Activated T-helper 1 cell treated with anti-CD3 and anti-CD28 coated beads, Interleukin-12 subunit alpha, Interleukin-12 subunit beta, Interleukin-2, Interleukin-4 antibody, amounts not matched to agents 30 ng/mL and 10 ng/mL and 1 ng/mL, durations not matched to agents 14 hours and 24 hours and 36 hours (primary cell): ENCODE data around the gene FAF2. TPM values are rescaled to one million over a fixed set of nuclear protein-coding genes. Genes with fewer than 3 reads are reported as not detected.
A peak's percentile ranks its signal among the peaks of the same experiment; 100 is the strongest.

ENCODE experiments used
- DNase-seq: peaks from one replicate; pipeline ENCODE4 v3.0.0; 2021; ENCODE audit warnings: low spot score
- H3K27ac Mint-ChIP-seq: one replicate; pipeline ENCODE4 v1.8.0; 2021; ENCODE audit warnings: mild to moderate bottlenecking, mixed read lengths
- H3K27me3 Mint-ChIP-seq: one replicate; pipeline ENCODE4 v1.8.0; 2022; ENCODE audit warnings: mild to moderate bottlenecking, moderate library complexity, mixed read lengths; ENCODE audit not compliant: insufficient read depth
- H3K36me3 Mint-ChIP-seq: one replicate; pipeline ENCODE4 v1.8.0; 2021; ENCODE audit warnings: low read depth, mixed read lengths
- H3K4me1 Mint-ChIP-seq: one replicate; pipeline ENCODE4 v1.8.0; 2021; ENCODE audit warnings: low read depth, mixed read lengths
- H3K4me3 Mint-ChIP-seq: one replicate; pipeline ENCODE4 v1.8.0; 2021; ENCODE audit warnings: mild to moderate bottlenecking, moderate library complexity, mixed read lengths
- H3K9me3 Mint-ChIP-seq: one replicate; pipeline ENCODE4 v1.8.0; 2021; ENCODE audit warnings: mixed read lengths
- intact Hi-C: fragments of 100-400 bp; cut with micrococcal nuclease; formaldehyde crosslinking; loops from one replicate; pipeline ENCODE4 v1.15.1; 2024
- total RNA-seq: library from RNA; stranded (reverse); gene quantifications from 2 replicates; pipeline ENCODE4 v1.2.3, GENCODE V29; 2022

Gene FAF2
- total RNA-seq, 1 donor from 2014 or later: 46.0 TPM

DNA sequence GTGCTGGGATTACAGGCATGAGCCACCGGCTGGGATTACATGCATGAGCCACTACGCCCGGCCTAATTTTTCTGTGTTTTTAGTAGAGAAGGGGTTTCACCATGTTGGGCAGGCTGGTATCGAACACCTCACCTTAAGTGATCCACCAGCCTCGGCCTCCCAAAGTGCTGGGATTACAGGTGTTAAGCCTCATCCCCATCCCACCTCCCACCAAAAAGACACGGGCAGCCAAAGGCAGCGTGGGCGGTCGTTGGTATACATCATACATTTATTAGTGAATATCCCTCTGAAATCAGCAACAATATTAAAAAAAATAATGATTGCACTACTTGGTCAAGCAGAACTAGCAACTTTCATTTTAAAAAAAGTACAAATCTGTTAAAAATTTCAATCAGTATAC, 78.3 kb downstream of the FAF2 start:
- peaks cover 12% of the 10 kb centered on the region for H3K4me1 Mint-ChIP-seq
- no peak overlapping the region for H3K27ac Mint-ChIP-seq
- no peak overlapping the region for H3K4me3 Mint-ChIP-seq
- intact Hi-C loops: no loop called here
- no peaks in the 10 kb centered on the region for H3K9me3 Mint-ChIP-seq
- H3K27me3 Mint-ChIP-seq: no peaks in the 10 kb centered on the region
- peaks cover 17% of the 10 kb centered on the region for H3K36me3 Mint-ChIP-seq
- DNase-seq: no peak

DNA sequence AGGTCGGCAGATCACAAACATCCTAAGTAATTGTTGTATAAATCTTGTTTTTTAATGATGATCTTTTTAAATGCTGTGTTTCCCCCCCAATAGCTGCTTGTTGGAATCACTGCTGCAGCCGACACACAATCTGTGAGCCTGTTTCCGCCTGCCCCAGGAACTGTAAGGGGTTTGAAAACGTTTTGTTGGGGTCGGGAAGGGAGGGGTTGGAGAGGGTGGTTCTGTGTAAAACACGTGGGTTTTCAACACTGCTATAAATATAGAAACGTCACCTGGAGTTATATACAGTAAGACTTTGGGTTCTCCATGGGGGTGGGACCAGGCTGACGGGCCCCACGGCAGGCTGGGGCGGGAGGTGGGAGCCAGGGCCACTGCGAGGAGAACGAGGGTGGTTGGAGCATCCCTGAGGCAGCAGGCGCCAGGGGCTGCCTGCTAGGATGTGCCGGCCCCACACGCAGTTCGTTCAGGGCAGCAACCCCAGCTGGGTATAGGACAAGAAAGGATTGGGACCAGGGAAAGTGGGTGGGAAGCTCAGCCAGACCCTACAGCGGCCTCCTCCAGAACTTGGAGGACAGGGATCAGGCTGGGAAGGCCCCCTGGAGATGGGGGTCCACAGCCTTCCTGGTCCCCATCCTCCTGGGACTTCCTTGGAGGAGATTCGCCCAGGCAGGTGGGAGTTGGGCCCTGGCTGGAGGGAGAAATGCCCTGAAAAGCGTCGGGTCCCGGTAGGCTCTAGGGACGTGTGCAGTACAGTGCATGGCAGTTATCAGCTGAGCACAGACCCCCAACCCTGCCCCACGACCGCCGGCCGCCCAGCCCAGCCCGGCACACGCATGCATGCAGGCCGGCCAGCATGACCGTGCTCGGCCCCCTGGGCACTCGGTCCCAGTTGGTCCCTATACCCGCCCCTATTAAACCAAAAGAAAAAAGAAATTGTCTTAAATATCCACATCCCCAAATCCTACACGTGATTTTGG, 79.3 kb downstream of the FAF2 start:
- Mint-ChIP-seq H3K36me3 (peaks cover 18% of the 10 kb centered on the region), H3K4me1 (peaks cover 12% of the 10 kb centered on the region), H3K4me3 (no peak overlapping the region), H3K27me3 (no peaks in the 10 kb centered on the region), H3K9me3 (no peaks in the 10 kb centered on the region), H3K27ac (no peak overlapping the region)
- DNase-seq: no peak
- intact Hi-C loops: no loop called here

GRCh38 chr5:176528301-176528700, 80.1 kb downstream of the FAF2 start:
- no peaks in the 10 kb centered on the region for H3K9me3 Mint-ChIP-seq
- no peak for DNase-seq
- H3K27ac Mint-ChIP-seq: peak overlapping the region; percentile 75
- peaks cover 21% of the 10 kb centered on the region for H3K36me3 Mint-ChIP-seq
- intact Hi-C loops: no loop called here
- H3K4me3 Mint-ChIP-seq: no peak overlapping the region
- H3K4me1 Mint-ChIP-seq: peaks cover 16% of the 10 kb centered on the region
- no peaks in the 10 kb centered on the region for H3K27me3 Mint-ChIP-seq

- H3K4me3 Mint-ChIP-seq: no peak overlapping the region
- peak overlapping the region; percentile 75 for H3K27ac Mint-ChIP-seq
- H3K9me3 Mint-ChIP-seq: no peaks in the 10 kb centered on the region
- intact Hi-C loops: no loop called here
- no peak for DNase-seq
- peaks cover 20% of the 10 kb centered on the region for H3K4me1 Mint-ChIP-seq
- H3K36me3 Mint-ChIP-seq: peaks cover 23% of the 10 kb centered on the region
- no peaks in the 10 kb centered on the region for H3K27me3 Mint-ChIP-seq
Observed at GRCh38 chr5:176528761-176529115, 80.6 kb downstream of the FAF2 start.

- peak overlapping the region; percentile 81 for H3K4me3 Mint-ChIP-seq
- intact Hi-C loops: no loop called here
- peaks cover 25% of the 10 kb centered on the region for H3K36me3 Mint-ChIP-seq
- no peaks in the 10 kb centered on the region for H3K27me3 Mint-ChIP-seq
- H3K27ac Mint-ChIP-seq: peak overlapping the region; percentile 86
- DNase-seq: no peak
- H3K9me3 Mint-ChIP-seq: no peaks in the 10 kb centered on the region
- H3K4me1 Mint-ChIP-seq: peaks cover 25% of the 10 kb centered on the region
Observed at GRCh38 chr5:176529116-176529740, 81.0 kb downstream of the FAF2 start.

DNA sequence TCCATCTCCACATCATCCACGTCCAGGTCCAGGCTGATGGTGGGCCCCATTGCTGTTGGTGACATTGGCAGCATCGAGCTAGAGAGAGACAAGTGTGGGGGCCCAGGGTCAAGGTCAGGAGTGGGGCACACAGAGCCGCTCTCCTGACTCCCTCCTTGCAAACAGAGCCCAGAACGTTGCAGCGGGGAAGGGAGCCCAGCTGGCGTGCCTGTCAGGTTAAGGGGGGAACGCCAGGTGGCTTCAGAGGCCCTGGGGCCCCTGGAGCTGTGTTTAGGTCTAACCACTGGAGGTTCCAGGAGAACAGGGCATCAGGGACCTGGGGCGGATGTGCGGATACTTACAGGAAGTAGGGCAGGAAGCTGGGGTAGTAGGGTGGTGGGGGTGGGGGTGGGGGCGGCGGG, 81.6 kb downstream of the FAF2 start:
- peak; percentile 32 for DNase-seq
- peaks cover 30% of the 10 kb centered on the region for H3K4me1 Mint-ChIP-seq
- no peaks in the 10 kb centered on the region for H3K27me3 Mint-ChIP-seq
- intact Hi-C loops: loop anchor here (10.0 kb wide), 2 partner anchors 825 to 1065 kb away; partner anchors contain the start of genes LMAN2, RGS14 and TMED9
- peak overlapping the region; percentile 86 for H3K27ac Mint-ChIP-seq
- no peaks in the 10 kb centered on the region for H3K9me3 Mint-ChIP-seq
- H3K36me3 Mint-ChIP-seq: peaks cover 25% of the 10 kb centered on the region
- peak overlapping the region; percentile 81 for H3K4me3 Mint-ChIP-seq

- peaks cover 38% of the 10 kb centered on the region for H3K4me1 Mint-ChIP-seq
- intact Hi-C loops: loop anchor here (10.0 kb wide), 2 partner anchors 824 to 1064 kb away; partner anchors contain the start of genes LMAN2, RGS14 and TMED9
- H3K36me3 Mint-ChIP-seq: peaks cover 26% of the 10 kb centered on the region
- H3K9me3 Mint-ChIP-seq: no peaks in the 10 kb centered on the region
- no peaks in the 10 kb centered on the region for H3K27me3 Mint-ChIP-seq
- peak overlapping the region; percentile 71 for H3K4me3 Mint-ChIP-seq
- no peak for DNase-seq
- no peak overlapping the region for H3K27ac Mint-ChIP-seq
Observed at GRCh38 chr5:176530393-176530982, 82.3 kb downstream of the FAF2 start.

DNA sequence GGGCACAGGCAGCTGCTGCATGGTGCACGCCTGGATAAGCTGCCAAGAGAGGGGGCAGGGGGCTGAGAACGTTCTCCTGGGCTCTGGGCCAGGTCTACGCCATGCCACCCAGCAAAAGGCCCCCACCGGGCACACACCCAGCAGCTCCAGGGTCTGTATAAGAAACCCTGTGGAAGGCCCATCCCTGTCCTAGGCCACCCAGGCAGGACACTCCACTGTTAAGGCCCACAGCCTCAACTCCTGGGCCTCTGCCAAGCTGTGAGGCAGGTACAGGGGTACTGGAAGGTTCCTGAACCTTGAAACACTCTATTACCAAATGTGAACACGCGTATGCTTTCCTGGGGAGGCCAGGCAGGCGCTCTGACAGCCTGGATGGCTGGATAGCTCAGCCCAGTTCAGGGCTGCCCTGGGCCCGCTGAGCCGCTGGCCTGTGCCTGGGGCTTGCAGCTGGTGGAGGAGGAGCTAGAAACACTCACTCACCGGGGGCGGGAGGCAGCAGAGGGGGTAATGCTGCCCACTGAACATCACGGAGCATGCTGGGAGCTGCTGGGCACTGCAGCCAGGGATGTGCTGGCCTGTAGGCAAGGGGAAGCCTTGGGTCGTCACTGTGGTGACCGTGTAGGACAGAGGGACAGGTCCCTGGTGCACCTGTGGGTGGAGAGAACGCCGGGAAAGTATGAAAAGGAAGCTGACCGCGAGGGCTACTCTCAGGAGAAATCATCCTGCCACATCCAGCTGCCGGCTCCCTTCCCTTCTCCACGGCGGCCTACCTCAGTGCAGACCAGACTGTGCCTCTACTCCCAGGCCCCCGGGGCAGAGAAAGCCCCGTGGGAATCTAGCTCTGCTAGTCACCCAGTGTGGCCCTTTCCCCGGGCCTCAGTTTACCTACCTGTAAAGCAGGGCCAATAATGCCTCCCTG, 83.1 kb downstream of the FAF2 start:
- Mint-ChIP-seq H3K27me3 (no peaks in the 10 kb centered on the region), H3K4me3 (peak overlapping the region; percentile 71), H3K36me3 (peaks cover 25% of the 10 kb centered on the region), H3K9me3 (no peaks in the 10 kb centered on the region), H3K4me1 (peaks cover 39% of the 10 kb centered on the region), H3K27ac (peak overlapping the region; percentile 84)
- no peak for DNase-seq
- intact Hi-C loops: loop anchor here (1.0 to 10.0 kb wide), 3 partner anchors 48 to 1064 kb away; partner anchors contain the start of genes LMAN2, RGS14 and TMED9

DNA sequence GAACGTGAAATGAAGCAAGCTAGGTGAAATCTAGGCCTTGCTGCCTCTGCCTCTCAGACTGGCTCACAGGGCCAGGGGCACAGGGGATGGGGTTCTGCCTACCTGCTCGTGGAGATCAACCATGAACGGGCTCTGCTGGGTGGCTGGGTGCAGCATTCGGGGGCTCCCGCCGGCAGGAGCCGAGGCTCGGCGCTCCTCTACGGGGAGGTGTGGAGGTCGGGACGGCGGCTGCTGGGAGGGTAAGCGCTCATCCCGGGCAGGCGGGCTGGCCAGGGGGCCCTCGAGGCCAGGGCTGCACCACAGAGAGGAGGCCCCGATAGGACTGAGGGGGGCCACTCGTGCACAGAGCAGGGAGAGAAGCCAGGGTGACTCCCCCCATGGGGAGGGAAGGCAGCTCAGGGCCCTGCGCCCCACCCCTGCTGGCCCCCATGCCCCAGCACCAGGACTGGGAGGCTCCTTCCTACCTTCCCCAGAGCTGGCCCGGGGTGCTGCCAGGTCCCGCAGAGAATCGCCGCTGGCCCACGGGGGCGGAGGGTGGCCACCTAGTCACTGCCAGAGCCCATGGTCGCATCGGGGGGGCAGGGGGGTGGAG, 83.8 kb downstream of the FAF2 start:
- Mint-ChIP-seq H3K4me3 (peak overlapping the region; percentile 30), H3K4me1 (peaks cover 39% of the 10 kb centered on the region), H3K27me3 (no peaks in the 10 kb centered on the region), H3K9me3 (no peaks in the 10 kb centered on the region), H3K36me3 (peaks cover 25% of the 10 kb centered on the region), H3K27ac (peak overlapping the region; percentile 84)
- intact Hi-C loops: loop anchor here (1.0 to 10.0 kb wide), 3 partner anchors 47 to 1063 kb away; partner anchors contain the start of genes LMAN2, RGS14 and TMED9
- no peak for DNase-seq

DNA sequence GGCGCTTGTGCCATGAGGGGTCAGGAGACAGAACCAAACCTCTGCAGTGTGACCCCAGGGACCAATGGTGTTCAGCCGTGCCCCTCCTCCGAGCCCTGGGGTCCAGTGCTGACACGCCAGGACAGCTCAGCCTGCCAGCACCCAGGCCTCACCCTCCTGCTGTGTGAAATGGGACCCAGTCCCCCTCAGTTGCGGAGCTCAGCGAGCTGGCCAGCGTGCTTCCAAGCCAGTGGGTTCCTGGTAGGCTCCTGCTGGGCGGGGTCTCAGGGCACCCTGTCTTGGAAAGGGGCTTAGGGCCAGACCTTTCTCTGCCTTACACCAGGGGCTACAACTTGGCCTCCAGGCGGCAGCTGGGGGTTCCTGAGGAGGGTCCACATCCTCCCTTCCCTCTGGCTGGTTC, 84.6 kb downstream of the FAF2 start:
- H3K9me3 Mint-ChIP-seq: no peaks in the 10 kb centered on the region
- H3K36me3 Mint-ChIP-seq: peaks cover 25% of the 10 kb centered on the region
- intact Hi-C loops: loop anchor here (10.0 kb wide), 2 partner anchors 822 to 1062 kb away; partner anchors contain the start of genes LMAN2, RGS14 and TMED9
- peaks cover 41% of the 10 kb centered on the region for H3K4me1 Mint-ChIP-seq
- DNase-seq: no peak
- H3K4me3 Mint-ChIP-seq: peak overlapping the region; percentile 96
- H3K27me3 Mint-ChIP-seq: no peaks in the 10 kb centered on the region
- peak overlapping the region; percentile 97 for H3K27ac Mint-ChIP-seq

DNA sequence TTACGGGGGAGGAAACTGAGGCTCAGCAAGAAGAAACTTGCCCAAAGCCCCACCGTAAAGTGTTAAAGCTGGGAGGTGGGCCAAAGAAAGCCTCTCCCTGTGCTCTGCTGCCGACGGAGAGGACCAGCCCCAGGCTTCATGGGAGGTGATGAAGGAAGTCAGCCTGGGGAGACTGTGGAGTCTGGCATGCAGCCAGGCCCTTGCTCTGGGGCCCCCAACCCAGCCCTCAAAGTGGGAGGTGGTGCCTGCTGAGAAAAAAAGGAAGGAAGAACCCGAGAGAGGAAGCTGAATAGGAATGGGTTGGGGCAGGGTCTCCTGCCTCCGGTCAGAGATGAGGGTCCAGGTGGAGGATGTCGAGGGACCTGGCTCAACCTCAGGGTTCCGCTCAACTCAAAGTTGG, 85.2 kb downstream of the FAF2 start:
- Mint-ChIP-seq H3K4me1 (peaks cover 47% of the 10 kb centered on the region), H3K36me3 (peaks cover 22% of the 10 kb centered on the region), H3K27ac (peak overlapping the region; percentile 97), H3K9me3 (no peaks in the 10 kb centered on the region), H3K27me3 (no peaks in the 10 kb centered on the region), H3K4me3 (peak overlapping the region; percentile 96)
- intact Hi-C loops: loop anchor here (10.0 kb wide), 2 partner anchors 821 to 1061 kb away; partner anchors contain the start of genes LMAN2, RGS14 and TMED9
- DNase-seq: no peak
